HEK293 (cell line): Measurements from ENCODE around the gene ZNF579.

Experiments used
- EGR2 ChIP-seq: fragments of 450-650 bp; formaldehyde crosslinking; IDR thresholded peaks from 2 replicates; pipeline ENCODE4 v1.5.1; 2016; ENCODE audit warnings: low read depth, missing biosample characterization, missing genetic modification characterization
- TCF7L2 ChIP-seq: IDR thresholded peaks from 2 replicates; pipeline ENCODE4 v1.6.1; 2011; ENCODE audit warnings: low read depth, mild to moderate bottlenecking, inconsistent platforms, low read length, moderate library complexity, borderline replicate concordance
- ZFP37 ChIP-seq: fragments of 450-650 bp; formaldehyde crosslinking; IDR thresholded peaks from 2 replicates; pipeline ENCODE4 v1.5.1; 2016; ENCODE audit warnings: missing biosample characterization, missing genetic modification characterization
- ZNF138 ChIP-seq: fragments of 450-650 bp; formaldehyde crosslinking; IDR thresholded peaks from 2 replicates; pipeline ENCODE4 v1.5.1; 2016; ENCODE audit warnings: missing biosample characterization, missing genetic modification characterization, borderline replicate concordance
- TF ChIP-seq, protein P1 (sequence below): fragments of 450-650 bp; formaldehyde crosslinking; IDR thresholded peaks from 2 replicates; pipeline ENCODE4 v1.5.1; 2016; ENCODE audit warnings: missing biosample characterization, missing genetic modification characterization
- TF ChIP-seq, protein P2 (sequence below): fragments of 450-650 bp; formaldehyde crosslinking; IDR thresholded peaks from 2 replicates; pipeline ENCODE4 v1.5.1; 2016; ENCODE audit warnings: missing biosample characterization, missing genetic modification characterization

- TF ChIP-seq, protein P1, sequence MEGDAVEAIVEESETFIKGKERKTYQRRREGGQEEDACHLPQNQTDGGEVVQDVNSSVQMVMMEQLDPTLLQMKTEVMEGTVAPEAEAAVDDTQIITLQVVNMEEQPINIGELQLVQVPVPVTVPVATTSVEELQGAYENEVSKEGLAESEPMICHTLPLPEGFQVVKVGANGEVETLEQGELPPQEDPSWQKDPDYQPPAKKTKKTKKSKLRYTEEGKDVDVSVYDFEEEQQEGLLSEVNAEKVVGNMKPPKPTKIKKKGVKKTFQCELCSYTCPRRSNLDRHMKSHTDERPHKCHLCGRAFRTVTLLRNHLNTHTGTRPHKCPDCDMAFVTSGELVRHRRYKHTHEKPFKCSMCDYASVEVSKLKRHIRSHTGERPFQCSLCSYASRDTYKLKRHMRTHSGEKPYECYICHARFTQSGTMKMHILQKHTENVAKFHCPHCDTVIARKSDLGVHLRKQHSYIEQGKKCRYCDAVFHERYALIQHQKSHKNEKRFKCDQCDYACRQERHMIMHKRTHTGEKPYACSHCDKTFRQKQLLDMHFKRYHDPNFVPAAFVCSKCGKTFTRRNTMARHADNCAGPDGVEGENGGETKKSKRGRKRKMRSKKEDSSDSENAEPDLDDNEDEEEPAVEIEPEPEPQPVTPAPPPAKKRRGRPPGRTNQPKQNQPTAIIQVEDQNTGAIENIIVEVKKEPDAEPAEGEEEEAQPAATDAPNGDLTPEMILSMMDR, result no peak
- no peak for TF ChIP-seq ZNF138
- no peak for TF ChIP-seq TCF7L2
- TF ChIP-seq, protein P2, sequence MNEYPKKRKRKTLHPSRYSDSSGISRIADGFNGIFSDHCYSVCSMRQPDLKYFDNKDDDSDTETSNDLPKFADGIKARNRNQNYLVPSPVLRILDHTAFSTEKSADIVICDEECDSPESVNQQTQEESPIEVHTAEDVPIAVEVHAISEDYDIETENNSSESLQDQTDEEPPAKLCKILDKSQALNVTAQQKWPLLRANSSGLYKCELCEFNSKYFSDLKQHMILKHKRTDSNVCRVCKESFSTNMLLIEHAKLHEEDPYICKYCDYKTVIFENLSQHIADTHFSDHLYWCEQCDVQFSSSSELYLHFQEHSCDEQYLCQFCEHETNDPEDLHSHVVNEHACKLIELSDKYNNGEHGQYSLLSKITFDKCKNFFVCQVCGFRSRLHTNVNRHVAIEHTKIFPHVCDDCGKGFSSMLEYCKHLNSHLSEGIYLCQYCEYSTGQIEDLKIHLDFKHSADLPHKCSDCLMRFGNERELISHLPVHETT (tag by site-specific recombination), result no peak
- TF ChIP-seq ZFP37, result no peak
- no peak for TF ChIP-seq EGR2 (tag by site-specific recombination)
Observed at GRCh38 chr19:55546011-55546410, 34.6 kb downstream of the ZNF579 start.
